AG04450 (cell line): ENCODE data around the gene TNFAIP8L2. TPM values are rescaled to one million over a fixed set of nuclear protein-coding genes. Genes with fewer than 3 reads are reported as not detected.

Experiments used
- CTCF ChIA-PET: fragments of 300-600, 350-600 bp; formaldehyde crosslinking; extraction: SDS; loops from one replicate; lab custom pipeline; 2022; ENCODE audit warnings: antibody characterized with exemption, inconsistent platforms; lab: Charles Lee
- POLR2A ChIA-PET: fragments of 350-600 bp; formaldehyde crosslinking; extraction: SDS; loops from one replicate; lab custom pipeline; 2021; ENCODE audit warnings: antibody characterized with exemption, inconsistent platforms; lab: Yijun Ruan, JAX
- DNase-seq: peaks from one replicate; pipeline ENCODE4 v3.0.0-alpha.2; 2011; ENCODE audit warnings: low read depth, low spot score
- H3K27ac ChIP-seq: one replicate; pipeline ENCODE4 v1.5.1; 2012; ENCODE audit warnings: low read depth, low read length, control low read depth
- H3K27me3 ChIP-seq: one replicate; pipeline ENCODE4 v1.6.0; 2012; ENCODE audit warnings: low read length; ENCODE audit not compliant: control insufficient read depth, insufficient read depth
- H3K4me3 ChIP-seq: 2 replicates; pipeline ENCODE4 v1.5.1; 2011; ENCODE audit warnings: mild to moderate bottlenecking, low read depth, low read length, control low read depth
- H3K9me3 ChIP-seq: 2 replicates; pipeline ENCODE4 v1.5.1; 2012; ENCODE audit warnings: low read length; ENCODE audit not compliant: control insufficient read depth, insufficient read depth
- polyA plus RNA-seq: library from polyadenylated mRNA; depleted of rRNA; stranded (reverse); fragments of >200 nt; gene quantifications from 2 replicates; pipeline ENCODE4 v1.2.3, GENCODE V29; 2011
- TF ChIP-seq, protein P1 (sequence below): IDR thresholded peaks from 2 replicates; pipeline ENCODE4 v1.5.1; 2011; ENCODE audit warnings: low read depth, low read length, control low read depth, inconsistent platforms

The TNFAIP8L2 gene
- polyA plus RNA-seq, 1 experiment = not detected

DNA sequence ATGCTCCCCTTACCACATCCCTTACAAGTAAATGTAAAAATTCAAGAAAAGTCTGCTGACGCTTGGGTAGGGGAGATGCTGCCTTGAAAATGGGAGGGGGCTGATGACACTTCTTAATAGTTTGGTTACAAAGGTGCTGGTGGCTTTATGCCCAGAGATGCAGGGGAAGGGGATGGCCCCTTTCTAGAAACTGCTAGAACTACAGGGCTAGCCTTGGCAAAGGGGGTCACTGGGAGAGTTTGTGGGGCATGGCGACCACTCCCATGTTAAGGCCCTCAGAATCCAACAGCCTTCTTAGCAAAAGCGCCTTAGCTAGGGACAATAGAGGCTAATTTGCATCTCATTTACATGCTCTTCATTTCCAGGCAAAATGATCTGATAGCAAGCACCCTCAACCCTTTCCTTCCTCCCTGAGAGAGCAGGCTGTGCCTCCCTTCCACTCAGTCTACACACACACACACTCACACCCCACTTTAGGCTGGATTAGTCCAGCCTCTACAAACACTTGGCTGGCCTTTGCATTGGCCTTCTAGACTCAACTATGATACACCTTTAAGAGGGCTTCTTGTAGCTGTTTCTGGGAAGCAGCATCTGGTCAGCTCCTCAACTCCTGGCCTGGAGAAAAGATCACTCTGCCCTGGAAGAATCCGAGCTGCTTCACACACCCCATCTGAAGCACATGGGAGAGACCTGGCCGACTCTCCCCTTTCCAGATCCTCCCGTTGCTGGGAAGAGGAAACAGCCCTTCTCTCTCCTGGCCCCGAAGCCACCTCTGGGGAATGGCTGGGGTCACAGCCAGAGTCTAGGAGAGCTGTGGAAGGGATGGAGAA is 11.8 kb upstream of the TNFAIP8L2 start:
- ChIA-PET POLR2A (no interaction called here), CTCF (interaction anchor here (1.0 to 1.3 kb wide), 2 partner anchors 45 kb away, joined by 5 to 12 read pairs; no protein-coding TSS in a partner anchor)
- Histone ChIP-seq H3K27ac (no peak overlapping the region), H3K4me3 (no peak overlapping the region), H3K27me3 (no peaks in the 10 kb centered on the region), H3K9me3 (peaks cover 2% of the 10 kb centered on the region; the same call in 1 of the 2 replicates)
- TF ChIP-seq, protein P1, sequence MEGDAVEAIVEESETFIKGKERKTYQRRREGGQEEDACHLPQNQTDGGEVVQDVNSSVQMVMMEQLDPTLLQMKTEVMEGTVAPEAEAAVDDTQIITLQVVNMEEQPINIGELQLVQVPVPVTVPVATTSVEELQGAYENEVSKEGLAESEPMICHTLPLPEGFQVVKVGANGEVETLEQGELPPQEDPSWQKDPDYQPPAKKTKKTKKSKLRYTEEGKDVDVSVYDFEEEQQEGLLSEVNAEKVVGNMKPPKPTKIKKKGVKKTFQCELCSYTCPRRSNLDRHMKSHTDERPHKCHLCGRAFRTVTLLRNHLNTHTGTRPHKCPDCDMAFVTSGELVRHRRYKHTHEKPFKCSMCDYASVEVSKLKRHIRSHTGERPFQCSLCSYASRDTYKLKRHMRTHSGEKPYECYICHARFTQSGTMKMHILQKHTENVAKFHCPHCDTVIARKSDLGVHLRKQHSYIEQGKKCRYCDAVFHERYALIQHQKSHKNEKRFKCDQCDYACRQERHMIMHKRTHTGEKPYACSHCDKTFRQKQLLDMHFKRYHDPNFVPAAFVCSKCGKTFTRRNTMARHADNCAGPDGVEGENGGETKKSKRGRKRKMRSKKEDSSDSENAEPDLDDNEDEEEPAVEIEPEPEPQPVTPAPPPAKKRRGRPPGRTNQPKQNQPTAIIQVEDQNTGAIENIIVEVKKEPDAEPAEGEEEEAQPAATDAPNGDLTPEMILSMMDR = no peak
- no peak for DNase-seq

DNA sequence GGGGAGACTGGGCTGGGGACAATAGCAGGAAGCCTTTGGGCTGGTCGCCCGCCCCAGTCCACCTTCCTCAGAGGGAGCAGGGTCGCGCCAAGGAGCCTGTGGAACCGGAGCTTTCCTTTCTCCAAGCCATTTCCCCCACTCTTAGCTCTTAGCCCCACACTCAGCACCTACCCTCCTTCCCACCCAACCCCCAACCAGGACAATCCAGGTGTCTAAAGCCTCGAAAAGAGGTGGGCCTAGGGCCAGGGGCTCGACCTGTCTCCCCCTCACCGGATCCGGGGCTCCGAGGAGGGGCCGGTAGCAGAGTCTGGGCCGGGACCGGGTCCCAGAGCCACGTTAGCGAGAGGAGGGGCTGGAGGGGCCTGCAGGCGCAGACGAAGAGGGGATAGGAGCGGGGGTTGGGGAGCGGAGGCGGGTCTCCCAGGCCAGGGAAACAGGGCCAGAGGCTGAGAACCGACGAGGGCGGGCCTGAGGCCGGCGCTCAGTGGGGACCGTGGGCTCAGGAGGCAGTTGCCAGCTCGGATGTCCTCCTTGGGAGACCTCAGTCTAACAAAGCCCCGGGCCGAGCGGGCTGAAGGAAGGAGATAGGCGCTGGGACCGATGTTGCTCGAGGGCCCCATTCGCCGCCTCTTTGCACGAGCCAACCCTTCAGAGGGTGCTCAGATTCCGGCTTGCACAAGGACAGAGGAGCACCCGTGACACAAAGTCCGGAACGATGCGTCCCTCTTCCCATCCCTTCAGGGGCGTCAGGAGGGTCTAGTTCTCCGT is 11.0 kb upstream of the TNFAIP8L2 start:
- Histone ChIP-seq H3K4me3 (peak overlapping the region; percentile 73), H3K27ac (no peak overlapping the region), H3K27me3 (no peaks in the 10 kb centered on the region), H3K9me3 (peaks cover 2% of the 10 kb centered on the region; the same call in 1 of the 2 replicates)
- ChIA-PET CTCF (interaction anchor here (1.0 kb wide), 1 partner anchor 46 kb away, joined by 12 read pairs; no protein-coding TSS in a partner anchor), POLR2A (no interaction called here)
- TF ChIP-seq, protein P1 = no peak
- DNase-seq = no peak

DNA sequence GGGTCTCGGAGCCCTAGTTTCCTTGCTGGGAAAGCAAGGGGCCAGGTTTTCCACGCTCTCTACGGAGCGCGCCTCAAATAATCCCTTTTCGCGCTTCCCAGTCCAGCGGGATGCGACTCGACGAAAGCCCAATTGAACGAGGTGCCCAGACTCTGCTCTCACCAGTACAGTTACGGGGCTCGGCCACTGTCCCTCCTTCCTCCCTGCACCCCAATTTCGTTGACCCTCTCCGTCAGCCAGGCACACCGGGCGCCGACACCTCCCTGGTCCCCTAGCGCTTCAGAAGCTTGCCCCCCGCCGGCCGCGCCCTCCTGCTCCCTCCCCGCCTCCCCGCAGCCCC is 10.4 kb upstream of the TNFAIP8L2 start:
- ChIA-PET POLR2A (no interaction called here), CTCF (interaction anchor here (0.6 kb wide), 1 partner anchor 387 kb away, joined by 3 read pairs; no protein-coding TSS in a partner anchor)
- Histone ChIP-seq H3K27ac (no peak overlapping the region), H3K4me3 (peak overlapping the region; percentile 73), H3K9me3 (peaks cover 2% of the 10 kb centered on the region; the same call in 1 of the 2 replicates), H3K27me3 (no peaks in the 10 kb centered on the region)
- TF ChIP-seq, protein P1 = no peak
- no peak for DNase-seq

DNA sequence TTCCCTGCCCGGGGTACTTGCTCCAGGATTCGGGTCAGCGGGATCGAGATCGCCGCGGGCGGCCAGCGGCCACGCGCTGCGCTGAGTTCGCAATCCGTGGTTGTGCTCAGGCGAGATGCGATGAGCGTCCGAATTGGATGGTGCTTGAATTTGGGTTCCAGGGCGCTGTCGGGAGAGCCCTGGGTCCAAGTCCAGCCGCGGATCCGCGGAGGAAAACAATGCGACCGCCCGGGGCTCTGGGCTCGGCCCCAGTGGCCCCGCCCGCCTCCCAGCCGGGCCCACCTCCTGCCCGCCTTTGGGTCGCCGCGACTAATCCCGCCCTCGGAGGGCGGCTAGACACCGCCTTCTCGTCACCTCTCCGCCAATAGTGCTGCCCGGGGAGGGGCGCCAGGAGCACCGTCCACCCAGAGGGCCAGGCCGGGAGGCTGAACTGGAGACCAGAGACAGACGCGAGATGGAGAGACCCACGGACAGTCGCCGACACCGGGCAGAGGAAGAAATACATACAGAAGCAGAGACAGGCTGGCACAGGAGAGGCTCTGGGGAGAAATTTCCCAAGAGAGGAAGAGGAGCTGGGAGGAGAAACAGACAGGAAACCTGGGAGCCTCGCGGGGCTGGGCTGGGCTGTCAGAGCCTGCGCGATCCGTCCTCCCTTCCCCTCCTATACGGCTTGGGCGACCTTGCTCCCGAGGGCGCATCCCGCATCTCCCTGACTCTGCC is 9.9 kb upstream of the TNFAIP8L2 start, which contains the start of gene SEMA6C:
SEMA6C (minus strand) TSS at position 220 of the 720 bp plus-strand sequence. CDS start 4,010 bp downstream, outside the sequence.
- CTCF ChIA-PET = interaction anchor here (0.6 kb wide), 1 partner anchor 387 kb away, joined by 3 read pairs; no protein-coding TSS in a partner anchor
- TF ChIP-seq, protein P1 = no peak
- Histone ChIP-seq H3K27me3 (no peaks in the 10 kb centered on the region), H3K9me3 (peaks cover 2% of the 10 kb centered on the region; the same call in 1 of the 2 replicates), H3K4me3 (peak within 1 kb of the TSS; percentile 73), H3K27ac (no peak within 1 kb of the TSS)
- POLR2A ChIA-PET = interaction anchor here (1.0 kb wide), 1 partner anchor 12 kb away, joined by 3 read pairs; no protein-coding TSS in a partner anchor
- DNase-seq = peak; percentile 68
